ENCODE measurements around the gene NOX4. TPM values are rescaled to one million over a fixed set of nuclear protein-coding genes. Genes with fewer than 3 reads are reported as not detected.
"Not testable (repeated sequence)": the region's sequence is repeated elsewhere in the genome, so short reads cannot be mapped to it uniquely, and the experiment has no call there.

NOX4 gene
- total RNA-seq, 2 experiments from 2014 or later, result not detected

- no peaks in the 10 kb centered on the region for H3K27me3 Mint-ChIP-seq
- no peak overlapping the region for H3K27ac Mint-ChIP-seq
- H3K4me1 Mint-ChIP-seq, result no peaks in the 10 kb centered on the region
- DNase-seq, result no peak
- H3K4me3 Mint-ChIP-seq, result no peak overlapping the region
- no peaks in the 10 kb centered on the region for H3K9me3 Mint-ChIP-seq
- H3K36me3 Mint-ChIP-seq, result no peaks in the 10 kb centered on the region
Measured at GRCh38 chr11:89327885-89328284, 163.3 kb downstream of the NOX4 start.

- H3K9me3 Mint-ChIP-seq, result peaks cover 3% of the 10 kb centered on the region
- H3K27ac Mint-ChIP-seq, result no peak overlapping the region
- DNase-seq, result no peak
- no peaks in the 10 kb centered on the region for H3K27me3 Mint-ChIP-seq
- H3K4me3 Mint-ChIP-seq, result no peak overlapping the region
- H3K4me1 Mint-ChIP-seq, result no peaks in the 10 kb centered on the region
- no peaks in the 10 kb centered on the region for H3K36me3 Mint-ChIP-seq
Measured at GRCh38 chr11:89321401-89321800, 169.8 kb downstream of the NOX4 start.

GRCh38 chr11:89310607-89311006 lies 180.6 kb downstream of the NOX4 start:
- not testable (repeated sequence) for DNase-seq, H3K4me1 Mint-ChIP-seq, H3K9me3 Mint-ChIP-seq, H3K27me3 Mint-ChIP-seq, H3K4me3 Mint-ChIP-seq, H3K27ac Mint-ChIP-seq, H3K36me3 Mint-ChIP-seq

- H3K9me3 Mint-ChIP-seq, H3K27ac Mint-ChIP-seq, H3K4me1 Mint-ChIP-seq, H3K27me3 Mint-ChIP-seq, H3K4me3 Mint-ChIP-seq, DNase-seq, H3K36me3 Mint-ChIP-seq: not testable (repeated sequence)
Measured at GRCh38 chr11:89309321-89309985, 181.7 kb downstream of the NOX4 start.

GRCh38 chr11:89308272-89308671 lies 182.9 kb downstream of the NOX4 start:
- not testable (repeated sequence) for H3K27ac Mint-ChIP-seq, H3K4me1 Mint-ChIP-seq, H3K36me3 Mint-ChIP-seq

GRCh38 chr11:89303029-89303428 lies 188.1 kb downstream of the NOX4 start:
- H3K4me1 Mint-ChIP-seq, H3K9me3 Mint-ChIP-seq, DNase-seq, H3K36me3 Mint-ChIP-seq, H3K4me3 Mint-ChIP-seq, H3K27ac Mint-ChIP-seq, H3K27me3 Mint-ChIP-seq: not testable (repeated sequence)

More at GRCh38 chr11:89308272-89308671, 182.9 kb downstream of the NOX4 start:
- not testable (repeated sequence) for H3K27me3 Mint-ChIP-seq, H3K4me3 Mint-ChIP-seq, H3K9me3 Mint-ChIP-seq, DNase-seq

- H3K27ac Mint-ChIP-seq, H3K36me3 Mint-ChIP-seq, H3K4me3 Mint-ChIP-seq, DNase-seq, H3K4me1 Mint-ChIP-seq, H3K27me3 Mint-ChIP-seq, H3K9me3 Mint-ChIP-seq: not testable (repeated sequence)
Measured at GRCh38 chr11:89295023-89295422, 196.2 kb downstream of the NOX4 start.

GRCh38 chr11:89293965-89294679 lies 197.1 kb downstream of the NOX4 start:
- no peaks in the 10 kb centered on the region for H3K36me3 Mint-ChIP-seq
- H3K4me1 Mint-ChIP-seq, result no peaks in the 10 kb centered on the region
- H3K4me3 Mint-ChIP-seq, result no peak overlapping the region
- H3K27ac Mint-ChIP-seq, result no peak overlapping the region
- no peak for DNase-seq
- no peaks in the 10 kb centered on the region for H3K9me3 Mint-ChIP-seq
- no peaks in the 10 kb centered on the region for H3K27me3 Mint-ChIP-seq

- not testable (repeated sequence) for H3K4me1 Mint-ChIP-seq, H3K9me3 Mint-ChIP-seq, H3K27ac Mint-ChIP-seq, H3K36me3 Mint-ChIP-seq, H3K27me3 Mint-ChIP-seq, H3K4me3 Mint-ChIP-seq, DNase-seq
Measured at GRCh38 chr11:89288004-89288403, 203.2 kb downstream of the NOX4 start.

- DNase-seq, H3K27ac Mint-ChIP-seq, H3K27me3 Mint-ChIP-seq, H3K9me3 Mint-ChIP-seq, H3K4me1 Mint-ChIP-seq, H3K4me3 Mint-ChIP-seq, H3K36me3 Mint-ChIP-seq: not testable (repeated sequence)
Measured at GRCh38 chr11:89286601-89287000, 204.6 kb downstream of the NOX4 start.

- H3K9me3 Mint-ChIP-seq, H3K27ac Mint-ChIP-seq, H3K36me3 Mint-ChIP-seq, H3K27me3 Mint-ChIP-seq, DNase-seq, H3K4me3 Mint-ChIP-seq, H3K4me1 Mint-ChIP-seq: not testable (repeated sequence)
Measured at GRCh38 chr11:89281032-89281677, 210.0 kb downstream of the NOX4 start.

GRCh38 chr11:89279176-89279575 lies 212.0 kb downstream of the NOX4 start:
- Mint-ChIP-seq H3K27ac (no peak overlapping the region), H3K4me3 (no peak overlapping the region), H3K4me1 (no peaks in the 10 kb centered on the region), H3K27me3 (peaks cover 3% of the 10 kb centered on the region), H3K9me3 (no peaks in the 10 kb centered on the region), H3K36me3 (no peaks in the 10 kb centered on the region)
- DNase-seq, result no peak

- Mint-ChIP-seq H3K4me3 (no peak overlapping the region), H3K27ac (no peak overlapping the region), H3K27me3 (no peaks in the 10 kb centered on the region), H3K36me3 (no peaks in the 10 kb centered on the region), H3K4me1 (no peaks in the 10 kb centered on the region), H3K9me3 (no peaks in the 10 kb centered on the region)
- DNase-seq, result no peak
Measured at GRCh38 chr11:89275966-89276365, 215.2 kb downstream of the NOX4 start.

Measured in activated naive CD8-positive, alpha-beta T cell treated with anti-CD3 and anti-CD28 coated beads for 36 hours (primary cell).